Hematopoietic multipotent progenitor cell treated with erythropoietin and hydrocortisone succinate and interleukin-3 and kit ligand, for 6 days (in vitro differentiated cells): ENCODE data around the gene SFXN4.
"Not testable (repeated sequence)": the region's sequence is repeated elsewhere in the genome, so short reads cannot be mapped to it uniquely, and the experiment has no call there.

Source experiments
- DNase-seq: peaks from one replicate; pipeline ENCODE4 v3.0.0-alpha.2; 2015

SFXN4 gene

DNA sequence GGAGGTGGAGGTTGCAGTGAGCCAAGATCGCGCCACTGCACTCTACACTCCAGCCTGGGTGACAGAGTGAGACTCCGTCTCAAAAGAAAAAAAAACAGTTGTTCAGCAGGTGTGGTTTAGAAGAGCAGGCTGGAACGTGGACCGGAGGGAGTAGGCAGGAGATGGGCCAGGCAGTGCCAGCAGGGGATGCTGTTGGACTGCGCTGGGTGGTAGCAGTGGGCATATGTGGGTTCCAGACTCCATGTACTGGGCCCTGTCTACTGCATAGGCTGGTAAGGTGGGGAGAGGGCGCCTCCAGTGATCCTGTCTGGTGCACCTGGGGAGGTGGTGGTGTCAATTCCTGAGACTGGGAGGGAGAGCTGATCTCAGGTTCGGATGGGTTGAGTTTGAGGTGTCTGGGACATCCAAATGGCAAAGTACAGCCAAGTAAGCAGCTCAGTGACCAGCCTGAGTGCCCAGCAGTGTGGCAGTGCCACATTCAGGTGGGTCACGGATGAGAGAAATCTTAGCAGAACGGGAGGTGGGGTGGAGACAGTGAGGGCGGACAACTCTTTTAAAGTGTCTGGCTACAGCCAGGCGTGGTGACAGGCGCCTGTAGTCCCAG, 25.9 kb downstream of the SFXN4 start:
- DNase-seq = peak; percentile 84

DNA sequence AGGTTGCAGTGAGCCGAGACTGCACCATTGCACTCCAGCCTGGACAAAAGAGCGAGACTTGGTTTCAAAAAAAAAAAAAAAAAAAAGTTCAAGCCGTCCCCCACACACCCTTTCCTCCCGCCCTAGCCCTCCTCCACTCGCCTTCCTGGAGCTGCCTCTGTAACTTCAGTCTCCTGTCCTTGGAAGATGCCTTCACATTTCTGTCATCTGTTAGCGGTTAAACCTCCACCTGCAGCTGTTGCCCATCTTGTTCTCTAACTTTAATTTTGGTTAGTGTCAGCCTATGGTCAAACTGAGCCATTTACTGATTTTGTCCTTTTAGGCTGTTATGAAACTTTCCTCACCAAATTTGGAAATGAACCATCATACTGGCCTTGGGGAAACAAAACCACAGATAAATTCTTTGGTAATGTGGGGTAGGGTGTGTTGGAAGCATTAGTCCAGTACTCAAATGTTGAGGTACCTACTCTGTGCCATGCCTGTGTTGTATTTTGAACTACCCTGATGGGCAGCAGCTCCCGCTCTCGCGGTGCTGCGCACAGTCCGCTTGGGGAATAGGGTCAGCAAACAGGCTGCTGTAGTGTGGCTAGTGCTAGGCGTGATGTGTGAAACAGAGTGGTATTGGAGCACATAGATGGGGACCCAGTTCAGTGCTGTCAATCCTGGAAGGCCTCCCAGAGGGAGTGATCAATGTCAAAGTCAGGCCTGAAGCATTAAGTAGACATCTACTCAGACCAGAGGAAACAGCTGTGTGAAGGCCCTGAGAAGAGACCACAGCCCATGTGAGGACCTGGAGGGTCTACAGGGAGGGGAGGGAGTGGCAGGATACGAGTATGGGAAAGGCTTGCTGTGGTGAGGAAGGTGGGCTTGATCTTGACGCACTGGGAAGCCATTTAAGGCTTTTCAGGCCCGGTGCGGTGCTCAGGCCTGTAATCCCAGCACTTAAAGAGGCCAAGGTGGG, 26.9 kb downstream of the SFXN4 start:
- DNase-seq = peak; percentile 63

DNA sequence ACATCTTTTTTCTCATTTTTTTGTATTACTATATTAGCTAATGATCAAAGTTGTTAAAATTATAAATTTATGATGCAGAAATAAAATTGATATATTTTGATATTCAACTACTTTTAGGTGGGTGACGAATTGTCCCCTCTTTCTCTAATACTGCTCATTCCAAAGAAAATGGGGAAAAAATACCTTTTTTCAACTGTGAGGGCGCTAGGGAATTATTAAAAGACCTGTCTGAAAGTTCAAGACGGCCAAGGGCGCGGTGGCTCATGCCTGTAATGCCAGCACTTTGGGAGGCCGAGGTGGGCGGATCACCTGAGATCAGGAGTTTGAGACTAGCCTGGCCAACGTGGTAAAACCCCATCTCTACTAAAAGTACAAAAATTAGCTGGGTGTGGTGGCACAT, 27.6 kb downstream of the SFXN4 start:
- peak; percentile 30 for DNase-seq

DNA sequence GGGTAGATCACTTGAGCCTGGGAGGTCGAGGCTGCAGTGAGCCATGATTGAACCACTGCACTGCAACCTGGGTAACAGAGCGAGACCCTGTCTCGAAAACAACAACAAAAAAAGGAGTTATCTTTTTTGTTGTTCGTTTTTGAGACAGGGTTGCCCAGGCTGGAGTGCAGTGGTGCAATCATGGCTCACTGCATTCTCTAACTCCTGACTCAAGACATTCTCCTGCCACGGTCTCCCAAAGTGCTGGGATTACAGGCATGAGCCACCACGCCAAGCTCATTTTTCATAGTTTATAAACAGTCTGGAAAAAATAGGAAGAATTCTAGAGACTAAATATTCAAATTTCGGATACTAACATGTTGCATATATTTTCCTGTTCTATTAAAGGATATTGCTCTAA, 29.4 kb downstream of the SFXN4 start:
- DNase-seq = no peak

DNA sequence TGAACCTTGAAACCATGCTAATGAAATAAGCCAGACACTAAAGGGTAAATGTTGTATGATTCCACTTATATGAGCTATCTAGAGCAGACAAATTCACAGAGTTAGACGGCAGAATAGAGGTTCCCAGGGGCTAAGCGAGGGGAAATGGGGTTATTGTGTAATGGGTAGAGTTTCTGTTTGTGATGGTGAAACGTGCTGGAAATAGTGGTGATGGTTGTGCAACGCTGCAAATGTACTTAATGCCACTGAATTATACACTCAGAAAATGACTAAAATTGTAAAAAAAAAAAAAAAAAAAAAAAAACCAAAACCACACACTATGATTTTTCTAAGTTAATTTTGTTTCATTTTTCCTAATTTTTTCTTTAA, 30.0 kb downstream of the SFXN4 start:
- peak; percentile 80 for DNase-seq

DNA sequence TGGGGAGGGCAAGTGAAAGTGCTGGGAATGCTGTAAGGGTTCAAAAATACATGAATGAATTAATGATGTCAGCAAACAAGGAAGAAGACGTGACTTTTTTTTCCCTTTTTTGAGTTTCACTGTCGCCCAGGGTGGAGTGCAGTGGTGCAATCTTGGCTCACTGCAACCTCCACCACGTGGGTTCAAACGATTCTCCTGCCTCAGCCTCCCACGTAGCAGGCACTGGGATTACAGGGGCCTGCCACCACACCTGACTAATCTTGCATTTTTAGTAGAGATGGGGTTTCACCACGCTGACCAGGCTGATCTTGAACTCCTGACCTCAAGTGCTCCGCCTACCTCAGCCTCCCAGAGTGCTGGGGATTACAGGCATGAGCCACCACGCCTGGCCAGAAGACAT, 31.6 kb downstream of the SFXN4 start:
- no peak for DNase-seq

DNA sequence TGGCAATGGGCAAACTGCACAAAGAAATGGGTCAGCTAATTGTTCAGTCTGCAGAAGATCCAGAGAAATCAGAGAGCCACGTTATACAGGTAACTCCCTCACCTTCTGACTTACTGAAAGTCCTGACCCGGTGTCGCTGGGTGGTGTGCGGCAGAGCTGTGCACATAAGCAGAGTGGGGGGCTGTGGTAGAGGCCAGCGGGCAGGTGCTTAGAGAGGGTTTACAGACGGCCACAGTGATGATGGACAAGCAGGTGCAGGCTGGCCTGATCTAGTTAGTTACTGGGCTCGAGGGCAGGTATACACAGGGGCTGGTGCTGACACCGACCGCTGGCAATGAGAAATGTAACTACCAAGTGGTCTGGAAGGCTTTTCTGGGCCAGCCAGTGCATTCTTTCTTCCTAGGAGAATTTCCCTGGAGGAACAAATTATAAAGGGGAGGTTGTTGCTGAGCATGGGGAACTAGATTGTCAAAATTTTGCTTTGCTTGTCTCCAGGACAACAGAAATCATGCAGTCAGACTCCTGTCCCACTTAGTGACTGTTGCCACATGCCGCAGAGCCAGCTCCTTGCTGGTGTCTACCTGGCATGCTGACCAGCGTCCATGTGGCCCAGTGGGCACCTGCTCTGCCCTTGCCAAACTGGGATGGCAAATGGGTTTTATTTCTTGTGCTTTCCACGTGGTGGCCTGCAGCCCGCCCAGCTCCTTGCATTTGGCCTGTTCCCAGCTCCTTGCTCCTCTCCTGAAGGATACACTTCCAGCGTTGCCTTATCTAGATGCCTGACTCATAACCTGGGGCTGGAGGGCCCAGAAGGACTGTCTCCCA, 32.8 kb downstream of the SFXN4 start:
- DNase-seq = no peak

DNA sequence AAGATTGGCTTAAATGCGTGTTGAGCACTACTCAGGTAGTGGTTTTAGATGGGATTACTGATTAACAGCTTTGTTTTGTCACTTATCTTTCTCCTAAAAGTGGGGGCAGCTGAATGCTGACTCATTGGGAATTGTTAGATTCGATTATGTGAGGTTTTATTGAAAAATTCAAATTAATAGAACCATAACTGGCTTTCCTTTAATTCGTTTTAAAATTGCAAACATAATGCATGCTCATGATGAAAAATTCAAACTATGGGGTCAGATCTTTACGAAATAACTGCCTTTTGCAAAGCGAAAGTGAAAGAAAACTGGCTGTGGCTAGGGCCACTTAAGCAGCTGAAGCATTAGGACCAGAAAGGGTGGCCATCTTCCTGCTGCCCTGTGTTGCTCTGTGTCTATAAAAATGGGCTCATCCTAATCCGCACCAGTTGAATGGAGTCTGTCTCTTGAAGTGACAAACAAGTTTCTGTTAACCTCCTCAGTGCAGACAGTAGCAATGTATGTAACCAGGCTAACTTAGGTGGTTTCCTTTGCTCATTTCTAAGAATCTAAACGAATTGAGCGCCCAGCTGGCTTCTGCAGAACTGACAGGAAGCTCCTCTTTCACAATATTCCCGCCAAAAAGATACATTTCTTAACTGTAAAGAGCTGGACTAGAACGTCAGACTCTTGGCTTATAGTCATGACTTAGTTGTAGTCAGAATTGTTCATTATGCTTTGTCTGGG, 33.8 kb downstream of the SFXN4 start:
- peak; percentile 88 for DNase-seq

DNA sequence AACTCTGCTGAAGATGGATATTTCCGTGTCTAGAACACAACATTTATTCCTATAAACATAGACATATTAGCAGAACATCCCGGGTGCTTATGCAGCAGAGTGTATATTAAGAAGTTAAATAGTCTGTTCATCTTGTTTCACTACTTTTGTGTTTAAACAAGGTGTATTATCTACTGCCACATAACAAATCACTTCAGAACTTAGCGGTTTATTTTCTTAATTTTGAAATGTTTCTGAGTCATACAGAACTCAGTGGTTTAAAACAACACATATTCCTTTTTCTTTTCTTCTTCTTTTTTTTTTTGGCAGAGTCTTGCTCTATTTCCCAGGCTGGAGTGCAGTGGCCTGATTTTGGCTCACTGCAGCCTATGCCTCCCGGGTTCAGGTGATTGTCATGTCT, 35.8 kb downstream of the SFXN4 start:
- no peak for DNase-seq

DNA sequence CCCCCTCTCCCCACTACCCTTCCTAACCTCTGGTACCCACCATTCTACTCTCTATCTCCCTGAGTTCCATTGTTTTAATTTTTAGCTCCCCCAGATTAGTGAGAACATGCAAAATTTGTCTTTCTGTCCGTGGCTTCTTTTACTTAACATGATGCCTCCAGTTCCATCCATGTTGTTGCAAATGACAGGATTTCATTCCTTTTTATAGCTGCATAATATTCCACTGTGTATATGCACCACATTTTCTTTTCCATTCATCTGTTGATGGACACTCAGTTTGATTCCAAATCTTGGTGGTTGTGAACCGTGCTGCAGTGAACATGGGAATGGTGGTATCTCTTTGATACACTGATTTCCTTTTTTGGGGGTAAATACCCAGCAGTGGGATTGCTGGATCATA, 39.6 kb downstream of the SFXN4 start:
- no peak for DNase-seq

DNA sequence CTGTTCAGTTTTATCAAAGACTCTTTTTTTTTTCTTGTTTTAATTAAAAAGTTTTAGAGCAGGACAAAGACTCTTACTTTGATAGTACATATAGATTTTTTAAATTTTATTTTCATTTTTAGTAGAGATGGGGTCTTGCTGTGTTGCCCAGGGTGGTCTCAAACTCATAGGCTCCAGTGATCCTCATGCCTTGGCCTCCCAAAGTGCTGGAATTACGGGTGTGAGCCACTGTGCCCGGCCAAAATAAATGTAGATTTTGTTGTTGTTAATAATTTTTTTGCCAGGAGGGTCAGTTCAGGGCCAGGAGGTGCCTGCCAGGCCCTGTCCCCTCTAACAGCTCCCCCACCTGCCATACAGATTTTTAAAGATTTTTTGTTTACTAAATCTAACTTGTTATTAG, 44.6 kb downstream of the SFXN4 start:
- DNase-seq = no peak

DNA sequence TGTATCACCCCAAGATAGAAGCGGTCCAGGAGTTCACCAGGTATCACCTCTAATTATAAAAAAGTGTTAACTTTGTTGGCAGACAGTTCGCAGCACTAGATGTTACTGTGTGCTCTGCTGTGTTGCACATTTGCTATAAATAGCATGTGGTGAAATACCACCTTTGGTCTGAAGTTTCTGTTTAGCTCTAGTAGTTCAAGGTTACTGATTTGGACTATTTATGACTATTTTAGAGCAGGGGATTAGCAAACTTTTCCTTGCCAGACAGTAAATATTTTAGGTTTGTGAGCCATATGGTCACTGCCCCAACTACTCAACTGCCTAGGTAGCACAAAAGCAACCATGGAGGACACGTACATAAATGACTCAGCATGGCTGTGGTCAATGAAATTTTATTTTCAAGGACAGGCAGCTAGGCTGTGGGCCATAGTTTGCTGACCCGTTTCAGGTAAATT, 45.1 kb downstream of the SFXN4 start:
- DNase-seq = no peak

DNA sequence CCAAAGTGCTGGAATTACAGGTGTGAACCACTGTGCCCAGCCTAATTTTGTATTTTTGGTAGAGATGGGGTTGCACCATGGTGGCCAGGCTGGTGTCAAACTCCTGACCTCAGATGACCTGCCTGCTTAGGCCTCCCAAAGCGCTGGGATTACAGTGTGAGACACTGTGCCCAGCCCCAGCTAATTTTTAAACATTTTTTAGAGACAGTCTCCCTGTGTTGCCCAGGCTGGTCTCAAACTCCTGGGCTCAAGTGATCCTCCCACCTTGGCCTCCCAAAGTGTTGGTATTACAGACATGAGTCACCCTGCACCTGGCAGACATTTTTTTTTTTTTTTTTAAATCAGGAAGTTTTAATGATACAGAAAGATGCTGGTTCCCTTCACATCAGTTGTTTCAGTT, 46.1 kb downstream of the SFXN4 start:
- no peak for DNase-seq

DNA sequence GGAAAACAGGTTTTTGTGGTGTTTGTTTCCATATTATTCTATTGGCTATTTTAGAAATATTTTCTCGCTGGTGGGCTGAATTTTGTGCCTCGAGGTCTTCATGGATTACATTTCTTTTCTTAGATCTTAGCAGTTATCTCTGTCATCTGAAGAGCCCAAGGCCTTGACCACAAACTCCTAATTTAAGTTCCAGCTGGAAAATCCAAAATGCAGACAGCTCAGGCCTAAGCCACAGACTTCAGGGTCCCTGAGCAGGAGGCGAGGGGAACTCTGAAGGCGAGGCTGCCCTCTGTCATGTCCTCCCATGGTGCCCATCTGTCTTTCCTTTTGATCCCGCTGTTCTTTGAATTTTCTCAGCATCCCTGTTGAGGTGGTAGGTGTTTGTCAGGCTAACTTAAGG, 47.3 kb downstream of the SFXN4 start:
- no peak for DNase-seq

DNA sequence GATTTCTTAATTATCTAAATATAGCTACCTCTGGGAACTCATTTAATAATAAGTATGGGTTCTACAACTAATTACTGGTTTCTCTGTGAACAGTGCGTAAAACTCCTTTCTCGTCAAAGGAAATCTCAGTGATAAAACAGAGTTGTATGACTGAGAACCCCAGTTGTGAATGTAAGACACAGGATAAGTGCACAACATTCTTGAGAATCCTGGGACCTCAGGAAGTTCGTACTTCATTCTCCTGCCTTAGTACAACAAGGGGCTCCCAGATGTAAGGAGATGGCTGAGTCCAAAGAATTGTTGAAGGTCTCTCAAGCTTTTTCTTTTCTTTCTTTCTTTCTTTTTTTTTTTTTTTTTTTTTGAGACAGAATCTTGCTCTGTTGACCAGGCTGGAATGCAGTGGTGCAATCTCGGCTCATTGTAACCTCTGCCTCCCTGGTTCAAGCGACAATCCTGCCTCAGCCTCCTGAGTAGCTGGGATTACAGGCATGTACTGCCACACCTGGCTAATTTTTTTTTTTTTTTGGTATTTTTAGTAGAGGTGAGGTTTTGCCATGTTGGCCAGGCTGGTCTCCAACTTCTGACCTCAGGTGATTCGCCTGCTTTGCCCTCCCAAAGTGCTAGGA, 49.1 kb downstream of the SFXN4 start:
- DNase-seq = no peak

DNA sequence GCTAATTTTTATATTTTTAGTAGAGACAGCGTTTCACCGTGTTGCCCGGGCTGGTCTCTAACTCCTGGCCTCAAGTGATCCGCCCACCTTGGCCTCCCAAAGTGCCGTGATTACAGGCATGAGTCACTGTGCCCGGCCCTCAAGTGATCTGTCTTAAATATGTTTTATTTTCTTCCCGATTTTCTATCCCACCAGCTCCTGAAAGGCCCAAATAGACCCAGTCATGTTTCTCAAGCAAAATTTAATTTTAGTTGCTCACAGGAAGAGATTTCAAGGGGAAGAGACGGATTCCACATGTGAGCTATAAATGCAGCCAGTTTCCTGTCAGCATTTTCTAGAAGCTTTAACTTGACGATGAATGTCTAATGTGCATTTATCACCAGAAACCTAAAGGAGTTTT, 49.6 kb downstream of the SFXN4 start:
- no peak for DNase-seq

DNA sequence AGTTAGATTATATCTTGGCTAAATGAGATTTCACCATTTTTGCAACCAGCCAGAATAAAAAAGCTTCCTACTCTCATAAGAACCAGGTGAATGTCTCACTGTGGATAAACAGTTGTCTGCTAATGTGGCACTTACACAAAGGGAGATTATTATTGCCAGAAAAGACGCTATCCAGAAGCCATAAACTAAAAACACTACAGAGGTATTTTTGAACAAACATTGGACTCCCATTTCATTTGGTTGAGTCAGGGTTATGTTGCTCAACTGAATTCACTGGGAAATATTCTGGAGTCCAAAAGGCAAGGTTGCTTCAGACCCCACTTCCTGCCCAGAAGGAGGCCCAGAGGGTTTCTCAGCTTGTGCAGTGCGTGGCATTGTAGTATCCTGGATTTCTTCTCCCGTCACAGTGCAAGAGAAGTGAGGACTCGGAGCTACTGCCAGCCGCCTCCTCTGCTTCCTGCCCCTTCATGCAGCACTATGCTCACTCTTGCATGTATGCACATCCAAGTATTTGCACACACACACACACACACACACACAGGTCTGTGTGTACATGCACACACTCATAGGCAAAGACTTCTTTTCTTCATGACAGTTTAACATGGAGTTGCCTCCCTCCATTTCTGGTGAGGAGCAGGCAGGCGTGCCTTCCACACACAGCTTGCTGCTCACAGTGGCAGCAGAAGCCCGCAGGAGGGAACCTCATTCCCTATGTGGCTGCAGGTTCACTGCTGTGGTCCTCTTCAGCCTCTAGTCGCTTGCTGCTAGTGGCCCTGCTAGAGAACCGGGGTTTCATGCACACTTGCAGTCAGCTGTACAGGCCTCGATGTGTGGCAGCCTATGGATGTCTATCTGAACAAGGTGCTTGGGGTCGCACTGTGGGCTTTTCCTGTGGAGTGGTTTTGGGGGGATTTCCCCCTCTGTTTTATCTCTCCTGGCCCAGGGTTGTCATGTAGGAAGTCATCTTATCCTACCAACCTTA, 51.5 kb downstream of the SFXN4 start:
- peak; percentile 76 for DNase-seq

DNA sequence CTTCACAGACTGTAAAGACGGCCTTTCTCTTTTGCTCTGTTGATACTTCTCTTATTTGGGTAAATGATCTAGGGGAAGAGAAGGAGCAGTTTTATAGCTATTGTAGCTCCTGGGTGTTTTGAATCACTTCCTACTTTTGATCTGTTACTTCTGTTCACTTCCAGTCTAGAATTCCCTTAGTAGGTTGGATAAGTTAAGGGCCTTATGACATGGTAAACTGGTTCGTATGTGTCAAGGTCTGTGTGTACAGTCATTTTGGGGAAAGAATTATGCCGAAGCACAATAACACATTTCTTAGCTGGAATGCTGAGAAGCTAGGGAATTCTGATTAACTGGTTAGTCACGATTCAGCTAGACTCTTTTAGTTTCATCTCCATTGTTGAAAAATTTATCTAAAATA, 53.5 kb downstream of the SFXN4 start:
- no peak for DNase-seq

DNA sequence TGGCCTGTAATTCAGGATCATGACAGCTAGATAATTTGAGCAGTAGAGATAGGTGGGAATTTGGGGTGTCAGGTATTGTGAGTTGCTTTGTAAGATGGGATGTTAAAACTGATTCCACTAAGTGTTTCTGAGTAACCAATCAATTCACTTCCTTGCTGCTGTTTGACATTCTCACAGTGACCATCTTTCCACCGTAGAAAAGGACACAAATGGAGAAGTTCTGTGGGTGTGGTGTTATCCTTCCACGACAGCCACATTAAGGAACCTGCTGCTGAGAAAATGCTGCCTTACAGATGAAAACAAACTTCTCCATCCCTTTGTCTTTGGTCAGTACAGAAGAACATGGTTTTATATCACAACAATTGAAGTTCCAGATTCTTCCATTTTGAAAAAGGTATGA, 57.7 kb downstream of the SFXN4 start:
- DNase-seq = peak; percentile 47

DNA sequence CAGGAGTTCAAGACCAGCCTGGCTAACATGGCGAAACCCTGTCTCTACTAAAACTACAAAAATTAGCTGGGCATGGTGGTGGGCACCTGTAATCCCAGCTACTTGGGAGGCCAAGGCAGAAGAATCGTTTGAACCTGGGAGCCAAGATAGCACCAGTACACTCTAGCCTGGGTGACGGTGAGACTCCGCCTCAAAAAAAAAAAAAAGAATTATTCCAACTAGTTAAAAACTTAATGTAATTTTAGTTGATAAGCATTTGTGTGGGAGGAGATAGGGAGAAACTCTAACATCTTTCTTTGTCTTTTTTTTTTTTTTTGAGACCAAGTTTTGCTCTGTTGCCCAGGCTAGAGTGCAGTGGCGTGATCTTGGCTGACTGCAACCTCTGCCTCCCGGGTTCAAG, 58.4 kb downstream of the SFXN4 start:
- peak; percentile 79 for DNase-seq

DNA sequence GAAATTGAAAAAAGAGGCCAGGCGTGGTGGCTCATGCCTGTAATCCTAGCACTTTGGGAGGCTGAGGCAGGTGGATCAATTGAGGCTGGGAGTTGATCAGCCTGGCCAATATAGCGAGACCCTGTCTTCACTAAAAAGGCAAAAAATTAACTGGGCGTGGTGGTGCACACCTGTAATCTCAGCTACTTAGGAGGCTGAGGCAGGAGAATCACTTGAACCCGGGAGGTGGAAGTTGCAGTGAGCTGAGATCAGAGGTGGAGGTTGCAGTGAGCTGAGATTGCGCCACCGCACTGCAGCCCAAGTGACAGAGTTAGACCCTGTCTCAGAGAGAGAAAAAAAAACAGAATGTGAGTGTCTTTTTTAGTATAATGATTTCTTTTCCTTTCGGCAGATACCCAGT, 59.6 kb downstream of the SFXN4 start:
- not testable (repeated sequence) for DNase-seq
